Sciatic nerve (tissue), 2 donors: ENCODE data around the gene PCNX2. TPM values are rescaled to one million over a fixed set of nuclear protein-coding genes. Genes with fewer than 3 reads are reported as not detected.
"Not testable (repeated sequence)": the region's sequence is repeated elsewhere in the genome, so short reads cannot be mapped to it uniquely, and the experiment has no call there.

Experiments used
- ATAC-seq: fragments of 200-7000 bp; cut with Tn5 transposase; one replicate; pipeline ENCODE4 v1.9.1; 2020; ENCODE audit warnings: mild to moderate bottlenecking, moderate library complexity
- DNase-seq: peaks from one replicate; pipeline ENCODE4 v3.0.0-alpha.2; 2020; ENCODE audit warnings: low spot score
- intact Hi-C: fragments of 100-400 bp; cut with DNase I; formaldehyde crosslinking; loops from one replicate; pipeline ENCODE4 v1.14.2; 2022
- total RNA-seq: library from RNA; stranded (reverse); fragmentation: NEBNext Ultra II Directional; extraction: Animal tissue kit (Norgen Biotek cat#: 25700); gene quantifications from one replicate; pipeline ENCODE4 v1.2.1, GENCODE V29; 2021
- donor health status: DM: no; HTN: no; CAD: no.
- donor health status: DM: no; HTN: no; CAD: no.

The PCNX2 gene
- total RNA-seq, 1 donor from 2014 or later: 16.2 TPM

- intact Hi-C loops: no loop called here
- ATAC-seq: no peak
- no peak for DNase-seq
These were observed 106.0 kb downstream of the PCNX2 start for GRCh38 chr1:233189526-233189925.

- intact Hi-C loops: no loop called here
- no peak for DNase-seq
- ATAC-seq: no peak
These were observed 107.5 kb downstream of the PCNX2 start for GRCh38 chr1:233188061-233188460.

DNA sequence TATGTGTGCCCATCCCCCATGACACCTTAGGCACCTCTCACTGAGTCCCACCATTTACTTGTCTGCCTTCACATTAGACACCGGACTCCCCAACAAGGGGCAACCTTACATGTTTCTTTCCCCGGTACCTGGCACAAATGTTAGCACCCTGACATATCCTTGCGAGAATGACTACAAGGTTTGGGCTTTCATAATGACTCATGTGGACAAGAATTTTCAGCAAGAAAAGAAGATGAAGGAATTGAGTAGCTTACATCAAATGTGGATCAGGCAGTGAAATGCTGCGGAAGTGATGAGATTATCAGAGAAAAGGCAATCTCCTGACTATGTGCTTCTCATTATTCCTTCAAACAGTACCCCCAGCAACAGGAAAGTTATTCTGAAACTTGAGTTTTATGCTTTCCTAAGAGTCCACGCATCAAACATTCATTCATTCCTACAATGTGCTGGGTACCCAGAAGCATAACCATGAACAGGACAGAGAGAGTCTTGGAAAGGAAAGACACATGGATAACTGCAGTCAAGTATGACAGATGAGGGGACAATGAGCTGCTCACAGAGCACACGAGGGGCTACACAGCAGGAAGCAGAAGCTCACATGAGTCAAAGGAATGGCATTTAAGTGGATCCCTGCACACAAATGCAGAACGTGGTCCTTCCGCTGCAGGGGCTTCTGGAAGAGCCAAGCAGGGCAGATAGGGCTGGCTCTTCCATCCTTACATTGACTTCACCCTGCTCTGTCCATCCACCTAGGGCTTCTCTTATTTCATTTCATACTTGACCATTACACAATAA, 112.1 kb downstream of the PCNX2 start:
- ATAC-seq: no peak
- no peak for DNase-seq
- intact Hi-C loops: no loop called here

GRCh38 chr1:233182587-233182986, 112.9 kb downstream of the PCNX2 start:
- no peak for ATAC-seq
- no peak for DNase-seq
- intact Hi-C loops: no loop called here

GRCh38 chr1:233180641-233181364, 114.7 kb downstream of the PCNX2 start:
- intact Hi-C loops: no loop called here
- no peak for ATAC-seq
- no peak for DNase-seq

- ATAC-seq, intact Hi-C loops, DNase-seq: not testable (repeated sequence)
These were observed 115.9 kb downstream of the PCNX2 start for GRCh38 chr1:233179638-233180037.

- intact Hi-C loops: no loop called here
- DNase-seq: no peak
- ATAC-seq: no peak
These were observed 123.3 kb downstream of the PCNX2 start for GRCh38 chr1:233172201-233172600.

DNA sequence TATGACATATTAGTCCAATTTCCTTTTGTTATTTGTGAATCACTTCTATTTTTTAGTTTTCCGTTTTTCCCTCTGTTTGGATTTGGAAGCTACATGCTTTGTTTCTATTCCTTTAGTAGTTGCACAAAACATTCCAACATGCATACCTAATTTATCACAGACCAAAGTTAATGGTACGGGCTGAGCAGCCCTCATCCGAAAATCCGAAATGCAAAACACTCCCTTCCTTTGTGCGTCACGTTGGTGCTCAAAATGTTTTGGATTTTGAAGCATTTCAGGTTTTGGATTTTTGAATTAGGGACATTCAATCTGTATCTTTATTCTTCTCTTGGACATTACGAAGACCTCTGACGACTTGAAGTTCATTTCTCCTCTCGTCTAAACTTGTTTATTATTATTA, 124.8 kb downstream of the PCNX2 start:
- ATAC-seq (no peak), DNase-seq (no peak)
- intact Hi-C loops: no loop called here

- intact Hi-C loops: no loop called here
- ATAC-seq (no peak), DNase-seq (no peak)
These were observed 127.1 kb downstream of the PCNX2 start for GRCh38 chr1:233168384-233168783.

- no peak for ATAC-seq
- no peak for DNase-seq
- intact Hi-C loops: no loop called here
These were observed 128.6 kb downstream of the PCNX2 start for GRCh38 chr1:233166896-233167295.

DNA sequence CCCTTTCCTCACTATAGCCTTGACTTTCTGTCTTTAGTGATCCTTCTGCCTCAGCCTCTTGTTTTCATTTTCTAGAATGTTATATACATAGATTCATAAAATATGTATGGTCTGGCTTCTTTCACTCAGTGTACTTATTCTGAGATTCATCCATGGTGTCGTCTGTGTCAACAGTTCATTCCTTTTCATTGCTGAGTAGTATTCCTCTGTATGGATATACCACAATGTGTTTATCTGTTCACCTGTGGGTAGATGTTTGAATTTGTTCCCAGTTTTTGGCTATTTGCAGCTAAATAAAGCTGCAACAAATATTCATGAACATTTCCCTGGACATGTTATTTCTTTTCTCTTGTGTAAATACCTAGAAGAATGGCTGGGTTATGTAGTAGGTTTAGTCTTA, 131.8 kb downstream of the PCNX2 start:
- no peak for ATAC-seq
- intact Hi-C loops: no loop called here
- no peak for DNase-seq

DNA sequence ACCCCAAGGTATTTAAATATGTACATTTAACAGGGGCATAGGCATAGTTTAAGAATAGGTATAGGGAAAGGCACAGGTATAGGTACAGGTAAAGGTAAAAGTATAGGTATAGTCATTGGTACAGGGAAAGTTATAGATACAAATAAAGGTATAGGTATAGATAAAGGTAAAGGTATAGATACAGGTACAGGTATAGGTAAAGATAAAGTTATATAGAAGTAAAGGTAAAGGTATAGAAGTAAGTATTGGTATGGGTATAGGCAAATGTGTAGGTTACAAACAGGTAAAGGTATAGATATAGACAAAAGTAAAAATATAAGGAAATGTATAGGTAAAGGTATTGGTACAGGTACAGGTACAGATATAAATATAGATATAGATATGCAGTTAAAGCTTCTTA, 137.2 kb downstream of the PCNX2 start:
- DNase-seq (no peak), ATAC-seq (no peak)
- intact Hi-C loops: no loop called here

- no peak for ATAC-seq
These were observed 138.3 kb downstream of the PCNX2 start for GRCh38 chr1:233157245-233157644.

GRCh38 chr1:233151861-233152260, 143.7 kb downstream of the PCNX2 start:
- ATAC-seq (peak; percentile 62), DNase-seq (no peak)
- intact Hi-C loops: no loop called here

More at GRCh38 chr1:233157245-233157644, 138.3 kb downstream of the PCNX2 start:
- DNase-seq: no peak
- intact Hi-C loops: no loop called here

DNA sequence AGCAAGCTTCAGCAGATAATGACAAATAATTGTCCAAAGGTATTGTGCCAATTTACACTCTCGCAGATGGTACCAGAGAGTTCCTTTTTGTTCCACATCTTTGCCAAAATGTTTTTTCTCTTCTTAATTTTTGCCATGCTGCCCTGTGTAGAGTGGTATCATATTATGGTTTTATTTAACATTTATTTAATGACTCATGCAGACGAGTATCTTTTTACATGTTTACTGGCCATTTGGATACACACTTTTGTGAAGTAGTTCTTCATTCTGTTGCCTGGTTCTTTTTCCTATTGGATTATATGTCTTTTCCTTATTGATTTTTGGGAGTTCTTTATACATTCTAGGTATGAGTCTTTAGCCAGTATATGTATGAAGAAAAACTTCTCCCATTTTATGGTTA, 151.1 kb downstream of the PCNX2 start:
- no peak for ATAC-seq
- intact Hi-C loops: no loop called here
- DNase-seq: no peak

GRCh38 chr1:233143241-233143640, 152.3 kb downstream of the PCNX2 start:
- DNase-seq (no peak), ATAC-seq (no peak)
- intact Hi-C loops: no loop called here

GRCh38 chr1:233140974-233141373, 154.6 kb downstream of the PCNX2 start:
- no peak for DNase-seq
- intact Hi-C loops: no loop called here
- ATAC-seq: peak; percentile 57

DNA sequence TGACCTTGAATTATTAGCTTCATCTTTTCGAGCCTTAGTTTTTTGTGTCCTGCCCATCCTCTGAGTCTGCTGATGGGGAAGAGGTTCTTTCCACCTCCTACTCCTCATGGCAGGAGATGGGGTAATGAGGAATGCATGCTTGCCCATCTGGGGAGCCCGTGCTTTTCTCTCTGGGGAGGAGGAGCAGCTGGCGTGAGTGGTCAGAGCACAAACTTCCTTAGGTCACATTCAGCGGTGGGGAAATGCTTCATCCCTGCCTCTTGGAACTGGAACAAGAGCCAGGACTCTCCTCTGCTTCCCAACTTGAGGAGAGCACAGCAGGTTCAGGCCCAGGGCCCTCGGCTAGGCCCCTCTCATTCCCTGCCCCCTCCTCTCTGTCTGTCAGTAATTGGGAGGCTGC, 155.0 kb downstream of the PCNX2 start:
- DNase-seq (no peak), ATAC-seq (peak; percentile 46)
- intact Hi-C loops: no loop called here

GRCh38 chr1:233138788-233139585, 156.5 kb downstream of the PCNX2 start:
- DNase-seq (no peak), ATAC-seq (no peak)
- intact Hi-C loops: no loop called here

DNA sequence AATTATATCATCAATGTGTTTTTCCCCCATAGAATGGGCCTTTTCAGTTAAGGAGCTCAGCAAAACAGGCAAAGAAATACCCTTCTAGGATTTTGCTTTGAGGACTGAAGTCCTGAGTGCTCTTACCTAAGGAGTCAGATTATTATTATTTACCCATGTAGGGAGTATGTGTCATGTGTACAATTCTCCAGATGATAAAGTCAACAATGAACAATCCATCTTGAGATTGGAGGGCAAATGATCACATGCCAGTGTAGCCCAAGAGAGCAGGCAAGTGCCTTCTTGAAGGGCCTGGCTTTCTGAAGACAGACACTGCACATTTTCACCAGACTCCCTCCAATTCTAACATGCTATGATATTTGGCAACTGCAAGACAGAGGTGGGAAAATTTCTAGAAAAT, 159.7 kb downstream of the PCNX2 start:
- intact Hi-C loops: no loop called here
- ATAC-seq: no peak

More for the DNA sequence above, 159.7 kb downstream of the PCNX2 start:
- no peak for DNase-seq
